ENCODE results near the gene NBPF6. TPM values are rescaled to one million over a fixed set of nuclear protein-coding genes. Genes with fewer than 3 reads are reported as not detected.

Gene NBPF6
- total and polyA plus RNA-seq, 3 donors from 2014 or later: 1.8 to 10.7 (median 6.8) TPM

- H3K27me3 ChIP-seq: no peaks in the 10 kb centered on the region
- no peak overlapping the region for H3K4me3 ChIP-seq
- no peaks in the 10 kb centered on the region for H3K36me3 ChIP-seq (ENCODE audit: low read depth, missing control alignments)
- no peaks in the 10 kb centered on the region for H3K4me1 ChIP-seq
- intact Hi-C loops (cut with DNase I; ENCODE audit: low total_unique reads): no loop called here
- WGBS, 2 donors: 76 to 79% methylated on average over 2 of the region's 2 CpGs
- H3K9me3 ChIP-seq: no peaks in the 10 kb centered on the region
- TF ChIP-seq POLR2A (IDR thresholded peaks at IDR 0.05) (no peak), CTCF (IDR thresholded peaks at IDR 0.05) (no peak)
- DNase-seq: no peak
- no peak overlapping the region for H3K27ac ChIP-seq
Measured at GRCh38 chr1:108502138-108502537, 52.0 kb downstream of the NBPF6 start.

GRCh38 chr1:108502624-108503023 is 52.5 kb downstream of the NBPF6 start:
- TF ChIP-seq CTCF (IDR thresholded peaks at IDR 0.05): no peak
- no peak for TF ChIP-seq POLR2A (IDR thresholded peaks at IDR 0.05)
- Histone ChIP-seq H3K27ac (no peak overlapping the region), H3K4me1 (no peaks in the 10 kb centered on the region), H3K9me3 (no peaks in the 10 kb centered on the region), H3K27me3 (no peaks in the 10 kb centered on the region), H3K4me3 (no peak overlapping the region), H3K36me3 (ENCODE audit: low read depth, missing control alignments) (no peaks in the 10 kb centered on the region)
- no peak for DNase-seq
- 87 to 90% methylated on average over 2 of the region's 2 CpGs for WGBS, 2 donors
- intact Hi-C loops (cut with DNase I; ENCODE audit: low total_unique reads): no loop called here

- TF ChIP-seq POLR2A (IDR thresholded peaks at IDR 0.05): no peak
- 60 to 66% methylated on average over 5 of the region's 5 CpGs for WGBS, 2 donors
- H3K27me3 ChIP-seq: no peaks in the 10 kb centered on the region
- no peaks in the 10 kb centered on the region for H3K36me3 ChIP-seq (ENCODE audit: low read depth, missing control alignments)
- DNase-seq: no peak
- intact Hi-C loops (cut with DNase I; ENCODE audit: low total_unique reads): no loop called here
- no peaks in the 10 kb centered on the region for H3K4me1 ChIP-seq
- H3K27ac ChIP-seq: no peak overlapping the region
- no peak overlapping the region for H3K4me3 ChIP-seq
- H3K9me3 ChIP-seq: no peaks in the 10 kb centered on the region
Measured at GRCh38 chr1:108503062-108503733, 53.1 kb downstream of the NBPF6 start.

GRCh38 chr1:108504447-108504846 is 54.3 kb downstream of the NBPF6 start:
- Histone ChIP-seq H3K27me3 (no peaks in the 10 kb centered on the region), H3K27ac (no peak overlapping the region), H3K4me1 (no peaks in the 10 kb centered on the region), H3K9me3 (no peaks in the 10 kb centered on the region), H3K36me3 (ENCODE audit: low read depth, missing control alignments) (no peaks in the 10 kb centered on the region), H3K4me3 (no peak overlapping the region)
- DNase-seq: no peak
- WGBS, 2 donors: 77 to 86% methylated on average over 1 of the region's 1 CpG
- intact Hi-C loops (cut with DNase I; ENCODE audit: low total_unique reads): no loop called here
- TF ChIP-seq CTCF (IDR thresholded peaks at IDR 0.05) (no peak), POLR2A (IDR thresholded peaks at IDR 0.05) (no peak)

- Histone ChIP-seq H3K9me3 (no peaks in the 10 kb centered on the region), H3K36me3 (ENCODE audit: low read depth, missing control alignments) (no peaks in the 10 kb centered on the region), H3K4me1 (no peaks in the 10 kb centered on the region), H3K27ac (no peak overlapping the region), H3K4me3 (no peak overlapping the region), H3K27me3 (no peaks in the 10 kb centered on the region)
- intact Hi-C loops (cut with DNase I; ENCODE audit: low total_unique reads): no loop called here
- TF ChIP-seq CTCF (IDR thresholded peaks at IDR 0.05) (no peak), POLR2A (IDR thresholded peaks at IDR 0.05) (no peak)
- 81 to 86% methylated on average over 2 of the region's 2 CpGs for WGBS, 2 donors
- DNase-seq: no peak
Measured at GRCh38 chr1:108505763-108506070, 55.6 kb downstream of the NBPF6 start.

Measured in testis (tissue), 3 donors.